Parathyroid adenoma (tissue), 2 donors: ENCODE measurements around the gene SLC10A1.
A peak's percentile ranks its signal among the peaks of the same experiment; 100 is the strongest.

Experiments used
- H2AFZ ChIP-seq: fragments of 300-600 bp; sonication (generic); one replicate; pipeline ENCODE4 v1.7.0; 2017; ENCODE audit warnings: antibody characterized with exemption, mild to moderate bottlenecking
- H3K27ac ChIP-seq: fragments of 300-600 bp; sonication (generic); one replicate; pipeline ENCODE4 v1.7.0; 2017
- H3K27me3 ChIP-seq: fragments of 300-600 bp; sonication (generic); one replicate; pipeline ENCODE4 v1.7.0; 2017; ENCODE audit warnings: low read length; ENCODE audit not compliant: control insufficient read depth, insufficient read depth
- H3K36me3 ChIP-seq: fragments of 300-600 bp; sonication (generic); one replicate; pipeline ENCODE4 v1.7.0; 2017; ENCODE audit warnings: low read length; ENCODE audit not compliant: control insufficient read depth, insufficient read depth
- H3K4me1 ChIP-seq: fragments of 300-600 bp; sonication (generic); one replicate; pipeline ENCODE4 v1.7.0; 2017; ENCODE audit warnings: control low read depth
- H3K4me2 ChIP-seq: fragments of 300-600 bp; sonication (generic); one replicate; pipeline ENCODE4 v1.7.0; 2017; ENCODE audit warnings: low read length
- H3K4me3 ChIP-seq: fragments of 300-600 bp; sonication (generic); one replicate; pipeline ENCODE4 v1.7.0; 2017; ENCODE audit warnings: low read depth, low read length
- H3K79me2 ChIP-seq: fragments of 300-600 bp; sonication (generic); one replicate; pipeline ENCODE4 v1.7.0; 2017; ENCODE audit warnings: control low read depth
- H3K9ac ChIP-seq: fragments of 300-600 bp; sonication (generic); one replicate; pipeline ENCODE4 v1.7.0; 2017; ENCODE audit warnings: mild to moderate bottlenecking
- H3K9me3 ChIP-seq: fragments of 300-600 bp; sonication (generic); one replicate; pipeline ENCODE4 v1.7.0; 2017; ENCODE audit warnings: low read length; ENCODE audit not compliant: control insufficient read depth
- TF ChIP-seq, protein P1 (sequence below): fragments of 300-600 bp; sonication (generic); IDR thresholded peaks from one replicate; pipeline ENCODE4 v1.7.0; 2017; ENCODE audit warnings: antibody characterized with exemption, mild to moderate bottlenecking
- donor health status: primary hyperparathyroidism.

Gene SLC10A1

GRCh38 chr14:69766984-69767368 is 30.1 kb downstream of the SLC10A1 start, which contains the start of gene SRSF5:
Gene SRSF5, plus strand, starts transcription at chr14:69767142. Its CDS starts 1,015 bp downstream, at chr14:69768157.
- H3K27me3 ChIP-seq = no peaks in the 10 kb centered on the region

DNA sequence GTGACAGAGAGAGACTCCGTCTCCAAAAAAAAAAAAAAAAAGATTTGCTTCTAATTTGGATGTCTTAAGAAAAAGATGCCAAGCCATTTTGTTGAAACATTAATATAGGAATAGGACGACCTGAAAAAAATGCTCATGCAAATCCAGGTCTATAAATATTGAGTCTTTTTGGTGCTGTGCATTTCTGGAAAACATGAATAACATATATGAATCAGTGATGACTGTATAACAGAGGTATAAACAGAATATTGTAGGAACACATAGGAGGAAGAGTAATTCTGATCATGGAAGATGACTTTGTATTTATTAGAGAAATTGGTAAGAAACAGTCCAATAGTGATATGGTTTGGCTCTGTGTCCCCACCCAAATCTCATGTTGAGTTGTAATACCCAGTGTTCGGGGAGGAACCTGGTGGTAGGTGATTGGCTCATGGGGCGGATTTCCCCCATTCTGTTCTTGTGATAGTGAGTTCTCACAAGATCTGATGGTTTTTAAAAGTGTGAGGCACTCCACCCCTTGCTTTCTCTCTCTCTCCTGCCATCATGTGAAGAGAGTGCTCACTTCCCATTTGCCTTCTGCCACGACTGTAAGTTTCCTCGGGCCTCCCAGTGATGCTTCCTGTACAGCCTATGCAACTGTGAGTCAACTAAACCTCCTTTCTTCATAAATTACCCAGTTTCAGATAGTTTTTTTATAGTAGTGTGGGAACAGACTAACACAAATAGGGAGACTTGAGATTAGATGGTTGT is 33.1 kb downstream of the SLC10A1 start:
- TF ChIP-seq, protein P1, sequence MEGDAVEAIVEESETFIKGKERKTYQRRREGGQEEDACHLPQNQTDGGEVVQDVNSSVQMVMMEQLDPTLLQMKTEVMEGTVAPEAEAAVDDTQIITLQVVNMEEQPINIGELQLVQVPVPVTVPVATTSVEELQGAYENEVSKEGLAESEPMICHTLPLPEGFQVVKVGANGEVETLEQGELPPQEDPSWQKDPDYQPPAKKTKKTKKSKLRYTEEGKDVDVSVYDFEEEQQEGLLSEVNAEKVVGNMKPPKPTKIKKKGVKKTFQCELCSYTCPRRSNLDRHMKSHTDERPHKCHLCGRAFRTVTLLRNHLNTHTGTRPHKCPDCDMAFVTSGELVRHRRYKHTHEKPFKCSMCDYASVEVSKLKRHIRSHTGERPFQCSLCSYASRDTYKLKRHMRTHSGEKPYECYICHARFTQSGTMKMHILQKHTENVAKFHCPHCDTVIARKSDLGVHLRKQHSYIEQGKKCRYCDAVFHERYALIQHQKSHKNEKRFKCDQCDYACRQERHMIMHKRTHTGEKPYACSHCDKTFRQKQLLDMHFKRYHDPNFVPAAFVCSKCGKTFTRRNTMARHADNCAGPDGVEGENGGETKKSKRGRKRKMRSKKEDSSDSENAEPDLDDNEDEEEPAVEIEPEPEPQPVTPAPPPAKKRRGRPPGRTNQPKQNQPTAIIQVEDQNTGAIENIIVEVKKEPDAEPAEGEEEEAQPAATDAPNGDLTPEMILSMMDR = no peak
- Histone ChIP-seq H3K79me2 (peaks cover 19% of the 10 kb centered on the region), H2AFZ (no peak overlapping the region), H3K27me3 (no peaks in the 10 kb centered on the region), H3K9me3 (no peaks in the 10 kb centered on the region), H3K4me3 (no peak overlapping the region), H3K4me2 (no peak overlapping the region), H3K4me1 (peaks cover 13% of the 10 kb centered on the region), H3K9ac (no peak overlapping the region), H3K27ac (no peak overlapping the region), H3K36me3 (no peaks in the 10 kb centered on the region)

More at GRCh38 chr14:69766984-69767368, 30.1 kb downstream of the SLC10A1 start, which contains the start of gene SRSF5:
- Histone ChIP-seq H3K79me2 (peaks cover 32% of the 10 kb centered on the region), H3K9ac (peak within 1 kb of the TSS; percentile 96), H3K9me3 (no peaks in the 10 kb centered on the region), H3K4me1 (peaks cover 29% of the 10 kb centered on the region), H3K27ac (peak within 1 kb of the TSS; percentile 99), H2AFZ (peak within 1 kb of the TSS; percentile 95), H3K4me3 (peak within 1 kb of the TSS; percentile 94), H3K36me3 (no peaks in the 10 kb centered on the region), H3K4me2 (peak within 1 kb of the TSS; percentile 93)
- TF ChIP-seq, protein P1 = no peak

GRCh38 chr14:69760810-69761209 is 36.2 kb downstream of the SLC10A1 start:
- no peaks in the 10 kb centered on the region for H3K9me3 ChIP-seq
- H3K4me1 ChIP-seq = no peaks in the 10 kb centered on the region
- no peaks in the 10 kb centered on the region for H3K27me3 ChIP-seq
- no peak overlapping the region for H2AFZ ChIP-seq
- no peaks in the 10 kb centered on the region for H3K79me2 ChIP-seq
- no peak overlapping the region for H3K27ac ChIP-seq
- no peaks in the 10 kb centered on the region for H3K36me3 ChIP-seq
- no peak overlapping the region for H3K4me2 ChIP-seq
- H3K4me3 ChIP-seq = no peak overlapping the region
- H3K9ac ChIP-seq = no peak overlapping the region
- TF ChIP-seq, protein P1 = no peak

DNA sequence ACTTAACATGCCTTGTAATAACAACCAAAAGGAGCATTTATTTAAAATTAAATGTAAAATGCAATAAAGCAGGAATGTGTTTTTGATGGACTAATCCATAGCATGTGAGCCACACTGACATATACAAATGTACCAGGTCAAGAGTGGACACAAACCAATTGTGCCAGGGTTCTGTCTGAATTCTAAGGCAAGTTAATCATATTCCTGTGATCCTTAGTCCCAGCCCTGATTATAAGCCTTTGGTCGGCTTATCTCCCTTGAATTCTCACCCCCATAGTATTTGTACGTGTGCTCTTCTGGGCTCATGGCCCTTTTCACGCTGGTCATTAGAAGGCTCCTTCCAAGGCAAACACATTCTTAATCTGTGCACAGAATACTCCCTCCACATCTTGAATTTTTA is 40.7 kb downstream of the SLC10A1 start:
- Histone ChIP-seq H3K27ac (no peak overlapping the region), H2AFZ (no peak overlapping the region), H3K4me2 (no peak overlapping the region), H3K79me2 (no peaks in the 10 kb centered on the region), H3K9me3 (no peaks in the 10 kb centered on the region), H3K4me1 (no peaks in the 10 kb centered on the region), H3K9ac (no peak overlapping the region), H3K4me3 (no peak overlapping the region), H3K27me3 (no peaks in the 10 kb centered on the region), H3K36me3 (no peaks in the 10 kb centered on the region)
- TF ChIP-seq, protein P1 = no peak

DNA sequence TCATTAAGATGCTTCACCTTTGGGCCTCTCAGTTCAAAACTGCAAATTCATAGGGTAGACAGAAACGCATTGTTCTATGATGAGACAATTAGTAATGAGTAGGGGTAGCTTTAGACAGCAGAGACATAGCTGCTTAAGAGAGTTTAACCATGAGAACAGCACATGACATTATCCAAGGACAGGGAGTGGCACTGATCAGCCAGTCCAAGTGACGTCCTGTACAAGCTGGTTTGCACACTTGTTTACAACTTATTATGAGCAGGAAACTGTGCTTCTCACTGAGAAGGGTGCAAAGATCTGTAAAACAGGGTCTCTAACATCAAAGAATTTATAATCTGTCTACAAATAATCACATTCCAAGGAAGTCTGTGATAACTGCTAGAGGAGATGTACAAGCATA is 41.3 kb downstream of the SLC10A1 start:
- H2AFZ ChIP-seq = no peak overlapping the region
- TF ChIP-seq, protein P1 = no peak
- no peaks in the 10 kb centered on the region for H3K36me3 ChIP-seq
- no peaks in the 10 kb centered on the region for H3K27me3 ChIP-seq
- H3K4me1 ChIP-seq = no peaks in the 10 kb centered on the region
- H3K9me3 ChIP-seq = no peaks in the 10 kb centered on the region
- H3K4me3 ChIP-seq = no peak overlapping the region
- H3K27ac ChIP-seq = no peak overlapping the region
- H3K79me2 ChIP-seq = no peaks in the 10 kb centered on the region
- no peak overlapping the region for H3K4me2 ChIP-seq
- no peak overlapping the region for H3K9ac ChIP-seq
